GM12864 (cell line): Measurements from ENCODE around the gene PPM1M.

Experiments used
- DNase-seq: peaks from one replicate; pipeline ENCODE4 v3.0.0-alpha.2; 2011; ENCODE audit warnings: low read depth
- H3K4me3 ChIP-seq: 2 replicates; pipeline ENCODE4 v1.5.1; 2011; ENCODE audit warnings: mild to moderate bottlenecking, low read depth, low read length, control low read depth
- TF ChIP-seq, protein P1 (sequence below): IDR thresholded peaks from 2 replicates; pipeline ENCODE4 v1.5.1; 2011; ENCODE audit warnings: low read depth, mild to moderate bottlenecking, moderate library complexity, low read length, control low read depth, inconsistent platforms; ENCODE audit errors: missing control alignments

Gene PPM1M

GRCh38 chr3:52221141-52221562 lies 24.4 kb upstream of the PPM1M start:
- H3K4me3 ChIP-seq = no peak overlapping the region
- DNase-seq = no peak

GRCh38 chr3:52221563-52222318 lies 23.8 kb upstream of the PPM1M start:
- no peak overlapping the region for H3K4me3 ChIP-seq
- TF ChIP-seq, protein P1, sequence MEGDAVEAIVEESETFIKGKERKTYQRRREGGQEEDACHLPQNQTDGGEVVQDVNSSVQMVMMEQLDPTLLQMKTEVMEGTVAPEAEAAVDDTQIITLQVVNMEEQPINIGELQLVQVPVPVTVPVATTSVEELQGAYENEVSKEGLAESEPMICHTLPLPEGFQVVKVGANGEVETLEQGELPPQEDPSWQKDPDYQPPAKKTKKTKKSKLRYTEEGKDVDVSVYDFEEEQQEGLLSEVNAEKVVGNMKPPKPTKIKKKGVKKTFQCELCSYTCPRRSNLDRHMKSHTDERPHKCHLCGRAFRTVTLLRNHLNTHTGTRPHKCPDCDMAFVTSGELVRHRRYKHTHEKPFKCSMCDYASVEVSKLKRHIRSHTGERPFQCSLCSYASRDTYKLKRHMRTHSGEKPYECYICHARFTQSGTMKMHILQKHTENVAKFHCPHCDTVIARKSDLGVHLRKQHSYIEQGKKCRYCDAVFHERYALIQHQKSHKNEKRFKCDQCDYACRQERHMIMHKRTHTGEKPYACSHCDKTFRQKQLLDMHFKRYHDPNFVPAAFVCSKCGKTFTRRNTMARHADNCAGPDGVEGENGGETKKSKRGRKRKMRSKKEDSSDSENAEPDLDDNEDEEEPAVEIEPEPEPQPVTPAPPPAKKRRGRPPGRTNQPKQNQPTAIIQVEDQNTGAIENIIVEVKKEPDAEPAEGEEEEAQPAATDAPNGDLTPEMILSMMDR = no peak

More at GRCh38 chr3:52221141-52221562, 24.4 kb upstream of the PPM1M start:
- TF ChIP-seq, protein P1 = no peak

DNA sequence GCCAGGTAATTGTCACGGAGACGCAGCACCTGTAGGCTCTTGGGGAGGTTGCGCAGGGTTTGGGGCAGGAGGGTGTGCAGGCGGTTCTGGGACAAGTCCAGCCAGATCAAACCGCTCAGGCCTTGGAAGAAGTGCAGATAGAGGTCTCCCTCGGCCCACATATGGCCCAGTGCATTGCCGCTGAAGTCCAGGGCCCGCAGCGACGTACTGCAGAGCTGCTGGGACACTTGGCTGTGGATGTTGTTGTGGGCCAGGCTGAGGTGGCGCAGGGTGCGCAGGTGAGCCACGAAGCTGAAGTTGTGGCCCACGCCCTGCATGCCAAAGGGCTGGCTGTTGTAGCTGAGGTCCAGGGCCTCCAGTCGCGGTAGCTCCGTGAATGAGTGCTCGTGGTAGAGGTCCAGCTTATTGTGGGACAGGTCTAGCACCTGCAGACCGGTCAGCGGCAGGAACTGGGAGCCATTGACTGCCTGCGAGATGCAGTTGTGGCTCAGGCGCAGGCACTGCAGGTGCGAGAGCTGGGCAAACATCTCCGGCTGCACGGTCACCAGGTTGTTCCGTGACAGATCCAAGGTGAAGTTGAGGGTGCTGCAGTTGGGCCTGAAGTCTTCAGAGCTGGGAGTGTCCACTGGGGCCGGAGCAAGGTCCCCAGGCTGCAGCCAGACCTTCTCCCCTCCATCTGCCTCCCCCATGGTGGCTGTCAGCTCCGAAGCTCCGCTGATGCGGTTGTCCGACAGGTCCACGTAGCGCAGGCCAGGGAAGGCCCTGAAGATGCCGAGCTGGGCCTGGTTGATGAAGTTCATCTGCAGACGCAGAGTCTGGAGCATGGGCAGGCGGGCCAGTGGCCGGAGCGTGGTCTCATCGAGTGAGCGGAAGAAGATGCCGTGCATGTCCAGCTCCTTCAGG lies 23.0 kb upstream of the PPM1M start:
- no peak overlapping the region for H3K4me3 ChIP-seq
- TF ChIP-seq, protein P1 = no peak
- DNase-seq = no peak

More at GRCh38 chr3:52221563-52222318, 23.8 kb upstream of the PPM1M start:
- no peak for DNase-seq

DNA sequence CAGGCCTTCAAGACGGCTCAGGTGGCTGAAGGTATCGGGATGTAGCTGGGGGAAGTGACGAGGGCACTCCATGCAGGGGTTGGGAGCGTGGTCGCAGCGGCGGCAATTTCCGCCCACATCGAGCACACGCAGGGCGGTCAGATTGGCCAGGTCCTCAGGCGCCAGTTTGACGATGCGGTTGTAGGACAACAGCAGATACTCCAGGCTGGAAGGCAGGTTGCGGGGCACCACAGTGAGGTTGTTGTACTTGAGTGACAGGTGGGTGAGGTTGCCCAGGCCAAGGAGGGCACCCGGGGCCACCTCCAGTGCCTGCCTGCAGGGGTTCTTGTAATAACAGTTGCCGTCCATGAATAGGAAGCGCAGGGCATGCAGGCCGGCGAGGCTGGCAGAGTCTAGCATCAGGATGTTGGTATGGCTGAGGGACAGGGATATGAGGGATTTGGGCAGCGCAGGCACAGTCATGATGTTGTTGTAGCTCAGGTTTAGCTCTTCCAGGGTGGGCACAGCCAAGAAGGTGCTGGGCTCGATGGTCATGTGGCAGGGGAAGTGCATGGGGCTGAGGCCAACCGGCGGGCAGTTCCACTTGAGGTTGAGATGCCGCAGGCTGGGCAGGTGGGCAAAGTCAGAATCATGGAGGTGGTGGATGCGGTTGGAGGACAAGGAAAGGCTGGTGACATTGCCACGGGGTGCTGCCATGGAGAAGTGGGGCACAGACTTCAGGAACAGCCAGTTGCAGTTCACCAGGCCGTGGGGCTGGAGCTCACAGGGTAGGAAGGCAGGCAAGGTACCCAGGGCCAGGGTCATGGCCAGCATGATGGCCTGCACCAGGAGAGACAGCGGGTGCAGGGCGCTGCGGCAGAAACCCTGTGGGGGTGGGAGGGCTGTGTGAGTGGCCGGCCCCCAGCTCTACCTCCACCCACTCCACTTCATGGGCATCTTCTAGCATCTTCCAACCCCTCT lies 21.8 kb upstream of the PPM1M start:
- TF ChIP-seq, protein P1 = no peak
- no peak for DNase-seq
- H3K4me3 ChIP-seq = no peak overlapping the region; the same call in 1 of the 2 replicates

DNA sequence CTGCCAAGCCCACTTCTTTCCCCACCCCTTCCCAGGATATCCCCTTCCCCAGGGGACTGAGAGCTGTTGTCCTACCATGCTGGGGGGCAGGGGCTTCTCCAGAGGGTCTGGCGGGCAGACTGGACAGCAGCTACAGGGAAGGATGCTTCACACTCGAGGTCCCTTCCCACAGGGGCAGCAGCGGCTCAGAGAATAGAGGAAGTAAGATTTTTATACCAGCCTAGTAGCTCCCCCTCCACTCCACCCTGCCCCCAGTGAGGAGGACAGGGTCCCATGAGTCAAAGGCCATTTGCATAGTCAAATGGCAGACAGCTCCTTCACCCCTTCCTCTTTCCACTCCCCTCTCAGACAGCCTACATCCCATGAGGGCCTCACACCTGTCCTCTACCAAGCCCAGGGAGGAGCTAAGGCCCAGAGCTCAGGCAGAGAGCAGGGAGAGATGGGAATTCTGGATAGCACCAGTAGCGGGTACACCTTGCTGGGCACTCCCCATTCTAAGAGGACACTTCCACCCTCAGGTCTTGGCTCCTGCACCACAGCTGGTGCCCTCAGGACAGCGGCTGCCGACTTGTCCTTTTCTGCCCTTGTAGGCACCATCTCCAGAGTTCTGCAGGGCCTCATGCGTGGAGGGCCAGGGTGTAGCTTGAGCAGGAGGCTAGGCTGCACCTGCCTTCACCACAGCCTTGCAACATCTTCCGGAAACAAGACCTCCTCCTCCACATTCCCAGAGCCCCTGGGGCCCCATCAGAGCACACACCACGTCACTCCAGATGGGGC lies 19.9 kb upstream of the PPM1M start, which contains the start of gene TLR9:
TLR9 (minus strand) TSS at position 194 of the 777 bp plus-strand sequence; CDS start at position 78, 116 bp downstream.
- peak within 1 kb of the TSS; percentile 51 for H3K4me3 ChIP-seq
- DNase-seq = peak; percentile 79
- TF ChIP-seq, protein P1 = no peak
